Suprapubic skin (tissue), 4 donors: ENCODE data around the gene PPP2R3A.
"Not testable (repeated sequence)": the region's sequence is repeated elsewhere in the genome, so short reads cannot be mapped to it uniquely, and the experiment has no call there.

ENCODE experiments used
- CTCF ChIP-seq, 2 donors: fragments of 200-600 bp in 1 of 2; fragments of 450-650 bp in 1 of 2; sonication (generic) in 1 of 2; IDR thresholded peaks; one replicate each; pipeline ENCODE4 v1.5.1; 2016 to 2019; ENCODE audit warnings: antibody characterized with exemption in 2 of 2, mild to moderate bottlenecking in 1 of 2, moderate library complexity in 1 of 2
- POLR2A ChIP-seq, 2 donors: fragments of 450-650 bp; IDR thresholded peaks; one replicate each; pipeline ENCODE4 v1.6.1; 2017; ENCODE audit warnings: antibody characterized with exemption in 2 of 2, mild to moderate bottlenecking in 2 of 2, moderate library complexity in 2 of 2
- POLR2AphosphoS5 ChIP-seq, 3 donors: sonication (generic); formaldehyde crosslinking; IDR thresholded peaks; one replicate each; pipeline ENCODE4 v1.6.1; 2017; ENCODE audit warnings: antibody characterized with exemption in 3 of 3

- TF ChIP-seq CTCF, POLR2A, POLR2AphosphoS5 (IDR thresholded peaks at IDR 0.05): not testable (repeated sequence)
Observed at GRCh38 chr3:136192195-136192594, 226.7 kb downstream of the PPP2R3A start.
